ENCODE results near the gene ABHD12. TPM values are rescaled to one million over a fixed set of nuclear protein-coding genes. Genes with fewer than 3 reads are reported as not detected.

Gene ABHD12
- total RNA-seq, 2 donors from 2014 or later, result 33.1 to 47.3 TPM

GRCh38 chr20:25295386-25296093 lies 95.1 kb downstream of the ABHD12 start:
- H3K27ac Mint-ChIP-seq, result no peak overlapping the region
- DNase-seq (ENCODE audit: low spot score) (no peak), ATAC-seq (no peak)
- no peaks in the 10 kb centered on the region for H3K27me3 Mint-ChIP-seq
- no peaks in the 10 kb centered on the region for H3K36me3 Mint-ChIP-seq
- no peaks in the 10 kb centered on the region for H3K9me3 Mint-ChIP-seq
- peaks cover 0 to 3% of the 10 kb centered on the region in 2 donors for H3K4me1 Mint-ChIP-seq (ENCODE audit: low read depth in 2 of 2)
- no peak overlapping the region for H3K4me3 Mint-ChIP-seq

- H3K4me1 Mint-ChIP-seq (ENCODE audit: low read depth in 2 of 2), result peaks cover 0 to 3% of the 10 kb centered on the region in 2 donors
- H3K36me3 Mint-ChIP-seq, result no peaks in the 10 kb centered on the region
- ATAC-seq (peak; percentile 62 to 74), DNase-seq (ENCODE audit: low spot score) (no peak)
- no peak overlapping the region for H3K27ac Mint-ChIP-seq
- no peaks in the 10 kb centered on the region for H3K9me3 Mint-ChIP-seq
- H3K4me3 Mint-ChIP-seq, result no peak overlapping the region
- no peaks in the 10 kb centered on the region for H3K27me3 Mint-ChIP-seq
Measured at GRCh38 chr20:25294459-25295385, 95.9 kb downstream of the ABHD12 start.

- H3K27me3 Mint-ChIP-seq, result no peaks in the 10 kb centered on the region
- ATAC-seq, result no peak
- H3K4me1 Mint-ChIP-seq (ENCODE audit: low read depth in 2 of 2), result peaks cover 0 to 3% of the 10 kb centered on the region in 2 donors
- H3K27ac Mint-ChIP-seq, result no peak overlapping the region
- no peaks in the 10 kb centered on the region for H3K9me3 Mint-ChIP-seq
- no peak for DNase-seq (ENCODE audit: low spot score)
- no peaks in the 10 kb centered on the region for H3K36me3 Mint-ChIP-seq
- no peak overlapping the region for H3K4me3 Mint-ChIP-seq
Measured at GRCh38 chr20:25293910-25294458, 96.7 kb downstream of the ABHD12 start.

GRCh38 chr20:25293507-25293906 lies 97.1 kb downstream of the ABHD12 start:
- Mint-ChIP-seq H3K27ac (no peak overlapping the region), H3K4me3 (no peak overlapping the region), H3K9me3 (no peaks in the 10 kb centered on the region), H3K27me3 (no peaks in the 10 kb centered on the region), H3K36me3 (no peaks in the 10 kb centered on the region), H3K4me1 (ENCODE audit: low read depth in 2 of 2) (peaks cover 0 to 3% of the 10 kb centered on the region in 2 donors)
- DNase-seq (ENCODE audit: low spot score) (no peak), ATAC-seq (no peak)

GRCh38 chr20:25292176-25292891 lies 98.3 kb downstream of the ABHD12 start:
- DNase-seq (ENCODE audit: low spot score) (peak; percentile 56), ATAC-seq (no peak)
- Mint-ChIP-seq H3K27ac (no peak overlapping the region), H3K9me3 (no peaks in the 10 kb centered on the region), H3K27me3 (no peaks in the 10 kb centered on the region), H3K36me3 (no peaks in the 10 kb centered on the region), H3K4me1 (ENCODE audit: low read depth in 2 of 2) (peaks cover 0 to 3% of the 10 kb centered on the region in 2 donors), H3K4me3 (no peak overlapping the region)

GRCh38 chr20:25291432-25292133 lies 99.1 kb downstream of the ABHD12 start:
- DNase-seq (ENCODE audit: low spot score), result peak; percentile 55
- no peaks in the 10 kb centered on the region for H3K9me3 Mint-ChIP-seq
- H3K27me3 Mint-ChIP-seq, result no peaks in the 10 kb centered on the region
- H3K27ac Mint-ChIP-seq, result no peak overlapping the region
- peaks cover 4% of the 10 kb centered on the region for H3K36me3 Mint-ChIP-seq
- H3K4me3 Mint-ChIP-seq, result no peak overlapping the region
- ATAC-seq, result no peak
- H3K4me1 Mint-ChIP-seq (ENCODE audit: low read depth in 2 of 2), result peaks cover 0 to 3% of the 10 kb centered on the region in 2 donors

GRCh38 chr20:25290646-25291431 lies 99.8 kb downstream of the ABHD12 start:
- ATAC-seq (no peak), DNase-seq (ENCODE audit: low spot score) (peak; percentile 56)
- Mint-ChIP-seq H3K36me3 (peaks cover 5% of the 10 kb centered on the region), H3K4me3 (no peak overlapping the region), H3K27ac (no peak overlapping the region), H3K4me1 (ENCODE audit: low read depth in 2 of 2) (peaks cover 0 to 3% of the 10 kb centered on the region in 2 donors), H3K9me3 (no peaks in the 10 kb centered on the region), H3K27me3 (no peaks in the 10 kb centered on the region)

- H3K27ac Mint-ChIP-seq, result peak overlapping the region in 1 of 2 donors; percentile 41
- no peaks in the 10 kb centered on the region for H3K27me3 Mint-ChIP-seq
- peaks cover 0 to 5% of the 10 kb centered on the region in 2 donors for H3K4me1 Mint-ChIP-seq (ENCODE audit: low read depth in 2 of 2)
- no peak overlapping the region for H3K4me3 Mint-ChIP-seq
- DNase-seq (ENCODE audit: low spot score) (peak; percentile 46), ATAC-seq (no peak)
- peaks cover 10% of the 10 kb centered on the region for H3K36me3 Mint-ChIP-seq
- no peaks in the 10 kb centered on the region for H3K9me3 Mint-ChIP-seq
Measured at GRCh38 chr20:25289886-25290597, 100.6 kb downstream of the ABHD12 start.

GRCh38 chr20:25288291-25289181 lies 102.1 kb downstream of the ABHD12 start:
- peaks cover 0 to 3% of the 10 kb centered on the region in 2 donors for H3K4me1 Mint-ChIP-seq (ENCODE audit: low read depth in 2 of 2)
- H3K36me3 Mint-ChIP-seq, result peaks cover 10% of the 10 kb centered on the region
- DNase-seq (ENCODE audit: low spot score), result no peak
- H3K27me3 Mint-ChIP-seq, result no peaks in the 10 kb centered on the region
- H3K4me3 Mint-ChIP-seq, result no peak overlapping the region
- no peak for ATAC-seq
- no peaks in the 10 kb centered on the region for H3K9me3 Mint-ChIP-seq
- H3K27ac Mint-ChIP-seq, result no peak overlapping the region

GRCh38 chr20:25287631-25288290 lies 102.9 kb downstream of the ABHD12 start:
- H3K36me3 Mint-ChIP-seq, result peaks cover 10% of the 10 kb centered on the region
- H3K9me3 Mint-ChIP-seq, result no peaks in the 10 kb centered on the region
- H3K4me1 Mint-ChIP-seq (ENCODE audit: low read depth in 2 of 2), result peaks cover 0 to 2% of the 10 kb centered on the region in 2 donors
- DNase-seq (ENCODE audit: low spot score) (no peak), ATAC-seq (no peak)
- H3K4me3 Mint-ChIP-seq, result no peak overlapping the region
- H3K27me3 Mint-ChIP-seq, result no peaks in the 10 kb centered on the region
- no peak overlapping the region for H3K27ac Mint-ChIP-seq

GRCh38 chr20:25286917-25287316 lies 103.7 kb downstream of the ABHD12 start:
- Mint-ChIP-seq H3K36me3 (peaks cover 10% of the 10 kb centered on the region), H3K27ac (no peak overlapping the region), H3K4me1 (ENCODE audit: low read depth in 2 of 2) (peaks cover 0 to 5% of the 10 kb centered on the region in 2 donors), H3K9me3 (no peaks in the 10 kb centered on the region), H3K4me3 (no peak overlapping the region), H3K27me3 (no peaks in the 10 kb centered on the region)
- no peak for DNase-seq (ENCODE audit: low spot score)
- no peak for ATAC-seq
